OCI-LY7 (cell line): ENCODE measurements around the gene APC. TPM values are rescaled to one million over a fixed set of nuclear protein-coding genes. Genes with fewer than 3 reads are reported as not detected.

Source experiments
- BruUV-seq: library from RNA; stranded (reverse); fragments of 400-500 nt; replicated peaks from 2 replicates; lab custom pipeline; 2021; lab: Mats Ljungman, UMichigan
- CTCF ChIA-PET: fragments of 300-600 bp; sonication (Branson Sonifier 250); formaldehyde crosslinking; loops from one replicate; lab custom pipeline; 2022; ENCODE audit warnings: antibody characterized with exemption; ENCODE audit not compliant: unreplicated experiment; lab: Charles Lee
- POLR2A ChIA-PET: fragments of 300-600 bp; sonication (Branson Sonifier 250); formaldehyde crosslinking; loops from one replicate; lab custom pipeline; 2022; ENCODE audit warnings: antibody characterized with exemption; lab: Charles Lee
- DNase-seq: peaks from one replicate; pipeline ENCODE4 v3.0.0-alpha.2; 2015; ENCODE audit warnings: low spot score
- H2AFZ ChIP-seq: fragments of 200-600 bp; sonication (generic), shearing (Covaris generic); 2 replicates; pipeline ENCODE4 v1.6.1; 2014; ENCODE audit warnings: mild to moderate bottlenecking, antibody characterized with exemption, low read length, moderate library complexity
- H3K27ac ChIP-seq: fragments of 200-600 bp; sonication (generic); 2 replicates; pipeline ENCODE4 v1.5.1; 2014; ENCODE audit warnings: mixed run types, low read depth, mild to moderate bottlenecking, moderate library complexity, low read length, inconsistent platforms; ENCODE audit not compliant: poor library complexity, severe bottlenecking
- H3K36me3 ChIP-seq: fragments of 200-600 bp; sonication (generic); 2 replicates; pipeline ENCODE4 v1.6.1; 2014; ENCODE audit warnings: mild to moderate bottlenecking, antibody characterized with exemption, low read length, moderate library complexity, mixed read lengths; ENCODE audit not compliant: insufficient read depth
- H3K4me1 ChIP-seq: fragments of 200-600 bp; sonication (generic); 2 replicates; pipeline ENCODE4 v1.5.1; 2014; ENCODE audit warnings: mild to moderate bottlenecking, low read length; ENCODE audit not compliant: insufficient read depth, poor library complexity, severe bottlenecking
- H3K4me2 ChIP-seq: fragments of 200-600 bp; sonication (generic); 2 replicates; pipeline ENCODE4 v1.6.1; 2014; ENCODE audit warnings: mild to moderate bottlenecking, low read length
- H3K4me3 ChIP-seq: fragments of 200-600 bp; sonication (generic); 2 replicates; pipeline ENCODE4 v1.5.1; 2014; ENCODE audit warnings: mild to moderate bottlenecking, low read depth, low read length; ENCODE audit not compliant: poor library complexity, severe bottlenecking
- H3K79me2 ChIP-seq: fragments of 200-600 bp; sonication (generic); 2 replicates; pipeline ENCODE4 v1.6.1; 2016; ENCODE audit warnings: low read depth, mild to moderate bottlenecking, low read length, moderate library complexity, mixed read lengths; ENCODE audit not compliant: insufficient read depth
- H3K9me2 ChIP-seq: fragments of 200-600 bp; sonication (generic); 2 replicates; pipeline ENCODE4 v1.6.1; 2016; ENCODE audit warnings: mild to moderate bottlenecking, low read length, mixed read lengths; ENCODE audit not compliant: insufficient read depth
- H3K9me3 ChIP-seq: fragments of 200-600 bp; sonication (generic); 2 replicates; pipeline ENCODE4 v1.6.1; 2014; ENCODE audit warnings: mild to moderate bottlenecking, mixed run types, low read length, mixed read lengths
- H4K20me1 ChIP-seq: fragments of 200-600 bp; sonication (generic); 2 replicates; pipeline ENCODE4 v1.6.1; 2014; ENCODE audit warnings: mild to moderate bottlenecking, antibody characterized with exemption, low read length, moderate library complexity, mixed read lengths; ENCODE audit not compliant: insufficient read depth
- CTCF ChIP-seq: fragments of 200-600 bp; sonication (generic); conservative IDR thresholded peaks from 2 replicates; pipeline ENCODE4 v1.5.1; 2014; ENCODE audit warnings: mild to moderate bottlenecking, antibody characterized with exemption, low read length, moderate library complexity, mixed read lengths
- EZH2phosphoT487 ChIP-seq: fragments of 200-600 bp; sonication (generic); IDR thresholded peaks from 2 replicates; pipeline ENCODE4 v1.6.1; 2018; ENCODE audit warnings: low read depth, borderline replicate concordance, mild to moderate bottlenecking, mixed run types, antibody characterized with exemption, low read length, moderate library complexity, mixed read lengths
- intact Hi-C: fragments of 100-400 bp; cut with micrococcal nuclease; formaldehyde crosslinking; loops from one replicate; pipeline ENCODE4 v1.10.0; 2022; ENCODE audit not compliant: unreplicated experiment
- total RNA-seq, 2 experiments: library from RNA; depleted of rRNA in 1 of 2; stranded (reverse); fragments of >200 nt in 1 of 2; shearing (Covaris generic) in 1 of 2; gene quantifications; 2 replicates each; pipeline ENCODE4 v1.2.3, GENCODE V29; 2014 to 2022

Gene APC
- total RNA-seq, 2 experiments from 2014 or later: 33.1 to 34.8 TPM

GRCh38 chr5:112878760-112879159 is 141.1 kb downstream of the APC start:
- H3K4me1 ChIP-seq: peaks cover 3% of the 10 kb centered on the region
- H3K27ac ChIP-seq: no peak overlapping the region
- CTCF ChIA-PET: no interaction called here
- no peaks in the 10 kb centered on the region for H4K20me1 ChIP-seq
- H3K36me3 ChIP-seq: peaks cover 85% of the 10 kb centered on the region
- H3K9me2 ChIP-seq: no peaks in the 10 kb centered on the region
- H3K4me2 ChIP-seq: no peak overlapping the region
- DNase-seq: no peak
- no peaks in the 10 kb centered on the region for H3K79me2 ChIP-seq
- intact Hi-C loops: no loop called here
- POLR2A ChIA-PET: interaction anchor here (0.9 to 1.1 kb wide), 3 partner anchors 9 to 26 kb away, joined by 4 to 7 read pairs (median 5); no protein-coding TSS in a partner anchor
- no peak overlapping the region for H3K4me3 ChIP-seq
- H3K9me3 ChIP-seq: no peaks in the 10 kb centered on the region
- no peak for TF ChIP-seq CTCF
- TF ChIP-seq EZH2phosphoT487: no peak
- BruUV-seq: no TSS peak
- H2AFZ ChIP-seq: no peak overlapping the region

- ChIA-PET POLR2A (interaction anchor here (0.7 to 1.6 kb wide), 5 partner anchors 10 to 177 kb away, joined by 3 to 4 read pairs (median 3); no protein-coding TSS in a partner anchor), CTCF (no interaction called here)
- Histone ChIP-seq H3K4me2 (no peak overlapping the region), H3K4me1 (peaks cover 3% of the 10 kb centered on the region), H2AFZ (no peak overlapping the region), H3K9me3 (no peaks in the 10 kb centered on the region), H4K20me1 (no peaks in the 10 kb centered on the region), H3K27ac (no peak overlapping the region), H3K79me2 (no peaks in the 10 kb centered on the region), H3K36me3 (peaks cover 94% of the 10 kb centered on the region), H3K4me3 (no peak overlapping the region), H3K9me2 (no peaks in the 10 kb centered on the region)
- BruUV-seq: no TSS peak
- TF ChIP-seq EZH2phosphoT487 (no peak), CTCF (no peak)
- intact Hi-C loops: no loop called here
- DNase-seq: no peak
Observed at GRCh38 chr5:112880219-112880964, 142.7 kb downstream of the APC start.

GRCh38 chr5:112883192-112883591 is 145.5 kb downstream of the APC start:
- Histone ChIP-seq H3K9me3 (no peaks in the 10 kb centered on the region), H2AFZ (no peak overlapping the region), H3K4me3 (no peak overlapping the region), H3K27ac (no peak overlapping the region), H3K4me1 (peaks cover 3% of the 10 kb centered on the region), H4K20me1 (no peaks in the 10 kb centered on the region), H3K4me2 (no peak overlapping the region), H3K9me2 (no peaks in the 10 kb centered on the region), H3K79me2 (no peaks in the 10 kb centered on the region), H3K36me3 (peaks cover 96% of the 10 kb centered on the region)
- TF ChIP-seq EZH2phosphoT487: no peak
- TF ChIP-seq CTCF: no peak
- CTCF ChIA-PET: no interaction called here
- no TSS peak for BruUV-seq
- DNase-seq: no peak
- intact Hi-C loops: no loop called here
- POLR2A ChIA-PET: interaction anchor here (0.6 to 2.4 kb wide), 5 partner anchors 12 to 278 kb away, joined by 3 to 10 read pairs (median 5); no protein-coding TSS in a partner anchor
